HEK293T (cell line): Measurements from ENCODE around the gene IZUMO1.
"Not testable (repeated sequence)": the region's sequence is repeated elsewhere in the genome, so short reads cannot be mapped to it uniquely, and the experiment has no call there.

Experiments
- CTCF ChIA-PET: fragments of 350-600 bp; formaldehyde crosslinking; extraction: SDS; loops from one replicate; lab custom pipeline; 2021; ENCODE audit warnings: antibody characterized with exemption, inconsistent platforms; lab: Yijun Ruan, JAX
- POLR2A ChIA-PET: fragments of 350-600 bp; formaldehyde crosslinking; extraction: SDS; loops from one replicate; lab custom pipeline; 2020; ENCODE audit warnings: antibody characterized with exemption, inconsistent platforms; lab: Yijun Ruan, JAX
- DNase-seq: peaks from one replicate; pipeline ENCODE4 v3.0.0; 2012; ENCODE audit warnings: mixed read lengths; ENCODE audit errors: extremely low spot score
- ARNT ChIP-seq: fragments of 450-650 bp; IDR thresholded peaks from 2 replicates; pipeline ENCODE4 v1.6.1; 2017; ENCODE audit warnings: mild to moderate bottlenecking
- BHLHE40 ChIP-seq: fragments of 450-650 bp; IDR thresholded peaks from 2 replicates; pipeline ENCODE4 v1.6.1; 2016; ENCODE audit warnings: mild to moderate bottlenecking, moderate library complexity, borderline replicate concordance
- CTBP1 ChIP-seq: fragments of 450-650 bp; IDR thresholded peaks from 2 replicates; pipeline ENCODE4 v1.6.1; 2016; ENCODE audit warnings: borderline replicate concordance
- ELF4 ChIP-seq: fragments of 450-650 bp; IDR thresholded peaks from 2 replicates; pipeline ENCODE4 v1.6.1; 2017; ENCODE audit warnings: antibody characterized with exemption
- FOXA1 ChIP-seq: fragments of 450-650 bp; IDR thresholded peaks from 2 replicates; pipeline ENCODE4 v1.6.1; 2016; ENCODE audit warnings: mild to moderate bottlenecking
- FOXK2 ChIP-seq: fragments of 450-650 bp; IDR thresholded peaks from 2 replicates; pipeline ENCODE4 v1.6.1; 2016; ENCODE audit warnings: mild to moderate bottlenecking
- FOXM1 ChIP-seq: fragments of 450-650 bp; IDR thresholded peaks from 2 replicates; pipeline ENCODE4 v1.6.1; 2017; ENCODE audit warnings: mild to moderate bottlenecking, borderline replicate concordance
- HDGF ChIP-seq: fragments of 450-650 bp; IDR thresholded peaks from 2 replicates; pipeline ENCODE4 v1.6.1; 2017; ENCODE audit warnings: antibody characterized with exemption, borderline replicate concordance
- L3MBTL2 ChIP-seq: fragments of 450-650 bp; conservative IDR thresholded peaks from 2 replicates; pipeline ENCODE4 v1.6.1; 2016; ENCODE audit warnings: mild to moderate bottlenecking
- LEF1 ChIP-seq: fragments of 450-650 bp; IDR thresholded peaks from 2 replicates; pipeline ENCODE4 v1.6.1; 2017; ENCODE audit warnings: mild to moderate bottlenecking, borderline replicate concordance
- NFRKB ChIP-seq: fragments of 450-650 bp; IDR thresholded peaks from 2 replicates; pipeline ENCODE4 v1.6.1; 2016; ENCODE audit warnings: mild to moderate bottlenecking, moderate library complexity
- SP1 ChIP-seq: fragments of 450-650 bp; IDR thresholded peaks from 2 replicates; pipeline ENCODE4 v1.6.1; 2017
- SUZ12 ChIP-seq: fragments of 450-650 bp; IDR thresholded peaks from 2 replicates; pipeline ENCODE4 v1.6.1; 2016; ENCODE audit warnings: mild to moderate bottlenecking
- TARDBP ChIP-seq: fragments of 450-650 bp; IDR thresholded peaks from 2 replicates; pipeline ENCODE4 v1.6.1; 2016
- ZNF384 ChIP-seq: fragments of 450-650 bp; IDR thresholded peaks from 2 replicates; pipeline ENCODE4 v1.6.1; 2016
- TF ChIP-seq, protein P1 (sequence below): fragments of 450-650 bp; IDR thresholded peaks from 2 replicates; pipeline ENCODE4 v1.6.1; 2016

The IZUMO1 gene

DNA sequence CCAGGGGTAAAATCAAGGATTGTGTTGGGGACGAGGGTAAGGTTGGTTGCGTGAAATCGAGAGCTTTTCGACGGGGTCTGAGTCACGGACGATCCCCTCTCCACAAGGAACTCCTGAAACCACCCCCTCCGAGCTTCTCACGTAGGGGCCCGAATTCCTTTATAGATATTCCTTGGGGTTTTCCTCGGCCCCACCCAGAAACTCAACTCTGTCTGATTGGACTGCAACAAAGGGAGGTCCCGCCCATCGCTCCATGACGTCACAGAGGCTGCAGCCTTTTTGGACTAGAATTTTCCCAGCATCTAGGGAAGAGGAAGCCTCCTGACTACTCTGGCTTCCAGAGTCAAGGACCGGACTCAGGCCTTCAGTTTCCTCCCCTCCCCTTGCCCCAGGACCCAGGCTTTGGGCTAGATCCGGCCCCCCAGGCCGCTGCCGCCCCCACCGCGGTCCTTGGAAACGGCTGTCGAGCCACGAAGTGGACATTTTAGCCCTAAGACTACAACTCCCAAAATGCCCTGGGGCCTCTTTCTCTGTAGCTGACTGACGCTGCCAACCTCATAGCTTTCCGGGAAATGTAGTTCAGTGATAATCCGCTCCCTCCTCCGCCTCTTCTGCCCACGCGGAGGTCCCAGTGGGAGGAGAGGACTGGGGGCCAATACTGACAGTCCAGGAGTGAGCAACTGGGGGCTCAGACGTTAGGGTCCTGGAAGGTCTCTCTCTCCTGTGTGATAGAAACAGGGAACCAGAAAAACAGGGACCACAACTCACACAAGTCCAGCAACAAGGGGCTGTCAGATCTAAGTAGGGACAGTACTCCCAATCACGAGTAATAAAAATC is at the start of gene IZUMO1:
Gene IZUMO1, minus strand, starts transcription at position 172 of the 838 bp plus-strand sequence. CDS start 1,050 bp downstream, outside the sequence.
- CTCF ChIA-PET, result interaction anchor here (0.6 to 1.0 kb wide), 2 partner anchors 162 to 247 kb away, joined by 3 read pairs; partner anchors contain the start of genes GYS1 and RUVBL2
- DNase-seq, result peak; percentile 84
- POLR2A ChIA-PET, result interaction anchor here (0.6 to 1.7 kb wide), 10 partner anchors 8 to 186 kb away, joined by 3 to 9 read pairs (median 4); partner anchors contain the start of gene CA11
- TF ChIP-seq FOXM1, result peak; percentile 65; the same call in 1 of the 2 replicates
- no peak for TF ChIP-seq BHLHE40
- 0 out of 2 replicates have a peak, but pooled peaks have one; percentile 18 for TF ChIP-seq ELF4
- peak; percentile 66 for TF ChIP-seq L3MBTL2
- peak; percentile 90 for TF ChIP-seq SUZ12
- TF ChIP-seq TARDBP, result no peak

DNA sequence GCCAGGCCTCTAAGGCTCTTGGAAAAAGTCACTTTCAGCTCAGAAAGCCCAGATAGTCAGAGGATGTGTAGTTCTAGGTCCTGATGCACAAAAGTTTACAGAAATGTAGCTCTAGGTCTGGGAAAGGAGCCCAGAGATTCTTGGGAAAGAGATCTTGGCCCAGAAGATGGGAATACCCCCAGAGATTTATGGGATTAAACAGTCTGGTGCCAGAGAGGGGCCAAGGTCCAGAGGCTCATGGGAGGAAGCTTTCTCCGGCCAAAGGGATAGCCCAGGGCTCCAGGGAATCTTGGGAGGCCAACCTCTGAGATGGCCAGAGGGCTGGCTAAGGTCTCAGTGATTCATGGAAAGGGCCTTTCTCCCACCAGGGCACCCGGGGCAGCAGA is 49.0 kb upstream of the IZUMO1 start:
- no peak for DNase-seq
- no peak for TF ChIP-seq L3MBTL2
- no peak for TF ChIP-seq LEF1
- no peak for TF ChIP-seq FOXK2
- no peak for TF ChIP-seq FOXA1
- no peak for TF ChIP-seq ARNT
- TF ChIP-seq FOXM1, result no peak
- no peak for TF ChIP-seq HDGF
- no peak for TF ChIP-seq ZNF384
- TF ChIP-seq, protein P1, sequence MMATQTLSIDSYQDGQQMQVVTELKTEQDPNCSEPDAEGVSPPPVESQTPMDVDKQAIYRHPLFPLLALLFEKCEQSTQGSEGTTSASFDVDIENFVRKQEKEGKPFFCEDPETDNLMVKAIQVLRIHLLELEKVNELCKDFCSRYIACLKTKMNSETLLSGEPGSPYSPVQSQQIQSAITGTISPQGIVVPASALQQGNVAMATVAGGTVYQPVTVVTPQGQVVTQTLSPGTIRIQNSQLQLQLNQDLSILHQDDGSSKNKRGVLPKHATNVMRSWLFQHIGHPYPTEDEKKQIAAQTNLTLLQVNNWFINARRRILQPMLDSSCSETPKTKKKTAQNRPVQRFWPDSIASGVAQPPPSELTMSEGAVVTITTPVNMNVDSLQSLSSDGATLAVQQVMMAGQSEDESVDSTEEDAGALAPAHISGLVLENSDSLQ, result no peak
- no peak for TF ChIP-seq TARDBP
- TF ChIP-seq NFRKB, result no peak
- no peak for TF ChIP-seq BHLHE40
- no peak for TF ChIP-seq SP1
- TF ChIP-seq CTBP1, result no peak
- TF ChIP-seq ELF4, result no peak
- TF ChIP-seq SUZ12, result no peak
- POLR2A ChIA-PET, result interaction anchor here (0.5 to 2.2 kb wide), 9 partner anchors 9 to 181 kb away, joined by 3 to 14 read pairs (median 3); partner anchors contain the start of genes BCAT2, CA11 and FAM83E
- CTCF ChIA-PET, result interaction anchor here (0.5 to 1.6 kb wide), 16 partner anchors 12 to 345 kb away, joined by 3 to 10 read pairs (median 4); partner anchors contain the start of gene BCAT2

DNA sequence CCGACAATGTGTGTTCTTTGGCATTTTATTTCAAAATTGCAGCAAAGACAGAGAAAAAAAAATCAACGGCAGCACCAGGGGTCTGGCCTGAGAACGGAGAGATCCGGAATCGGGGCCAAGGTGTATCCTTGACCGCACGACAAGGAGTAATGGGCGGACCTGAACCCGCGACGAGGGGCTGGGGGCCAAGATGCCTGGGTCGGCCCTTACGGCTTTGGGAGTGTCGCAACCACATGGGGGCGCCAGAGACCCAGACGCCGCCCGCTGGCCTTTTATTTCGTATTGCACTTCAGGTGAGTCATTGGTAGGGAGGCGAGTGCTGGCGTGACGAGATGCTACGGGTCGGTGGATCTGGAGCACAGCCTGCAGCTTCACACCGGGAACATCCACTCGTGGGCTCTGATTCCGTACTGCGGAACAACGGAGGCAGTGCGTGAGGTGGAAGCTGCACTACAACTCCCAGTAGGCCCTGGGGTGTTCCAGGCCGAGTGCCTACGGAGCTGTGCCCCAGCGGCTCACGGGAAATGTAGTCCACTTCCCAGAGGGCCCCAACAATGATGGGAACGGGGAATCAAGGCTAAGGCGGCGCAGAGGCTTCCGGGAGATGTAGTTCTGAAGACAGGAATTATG is 48.5 kb upstream of the IZUMO1 start:
- ChIA-PET POLR2A (interaction anchor here (0.5 to 2.2 kb wide), 10 partner anchors 9 to 180 kb away, joined by 3 to 14 read pairs (median 3); partner anchors contain the start of genes BCAT2, CA11 and FAM83E), CTCF (interaction anchor here (0.5 to 1.6 kb wide), 17 partner anchors 12 to 346 kb away, joined by 3 to 10 read pairs (median 3); partner anchors contain the start of gene BCAT2)
- TF ChIP-seq CTBP1, result no peak
- TF ChIP-seq FOXM1, result no peak
- peak; percentile 84 for TF ChIP-seq L3MBTL2
- peak; percentile 88 for TF ChIP-seq ELF4
- no peak for TF ChIP-seq ARNT
- peak; percentile 99 for TF ChIP-seq SUZ12
- TF ChIP-seq FOXA1, result no peak
- TF ChIP-seq, protein P1, result no peak
- TF ChIP-seq HDGF, result no peak
- TF ChIP-seq TARDBP, result no peak
- no peak for TF ChIP-seq BHLHE40
- DNase-seq, result peak; percentile 92

DNA sequence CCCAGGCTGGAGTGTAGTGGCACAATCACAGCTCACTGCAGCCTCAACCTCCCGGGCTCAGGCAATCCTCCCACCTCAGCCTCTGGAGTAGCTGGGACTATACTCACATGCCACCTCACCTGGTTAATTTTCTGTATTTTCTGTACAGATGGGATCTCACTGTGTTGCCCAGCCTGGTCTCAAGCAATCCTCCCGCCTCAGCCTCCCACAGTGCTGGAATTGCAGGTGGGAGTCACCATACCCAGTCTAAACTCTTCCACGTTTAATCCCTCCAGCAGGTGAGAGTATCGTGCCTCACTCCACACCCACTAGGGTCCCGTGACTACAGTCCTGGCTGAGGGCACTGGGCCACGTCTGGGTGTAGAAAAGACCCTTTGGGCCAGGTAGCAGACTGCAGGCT is 47.6 kb upstream of the IZUMO1 start:
- DNase-seq, result no peak
- POLR2A ChIA-PET, result no interaction called here
- CTCF ChIA-PET, result interaction anchor here (0.7 kb wide), 1 partner anchor 233 kb away, joined by 3 read pairs; no protein-coding TSS in a partner anchor
- TF ChIP-seq HDGF (no peak), FOXM1 (no peak), FOXA1 (no peak)
- TF ChIP-seq, protein P1, result no peak

DNA sequence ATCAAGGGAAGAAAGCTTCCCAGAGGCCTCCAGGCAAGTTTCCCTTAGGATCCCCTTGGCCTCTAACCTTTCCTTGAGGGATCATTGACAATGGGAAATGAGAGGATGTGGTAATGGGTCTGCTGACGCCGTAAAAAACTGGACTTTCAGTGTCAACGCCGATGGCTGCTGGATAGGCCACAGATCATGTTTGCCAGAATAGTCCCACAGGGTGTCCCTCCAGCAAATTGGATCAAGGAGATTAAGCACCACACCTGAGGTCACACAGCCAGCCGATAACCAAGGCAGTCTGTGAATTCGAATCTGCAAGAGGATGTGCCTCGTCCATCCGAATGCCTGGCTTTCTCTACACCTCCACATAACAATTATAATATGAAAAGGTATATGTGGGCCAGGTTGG is 46.6 kb upstream of the IZUMO1 start:
- no peak for DNase-seq
- no peak for TF ChIP-seq BHLHE40
- TF ChIP-seq, protein P1, result no peak
- no peak for TF ChIP-seq NFRKB
- no peak for TF ChIP-seq ARNT
- TF ChIP-seq SP1, result no peak
- TF ChIP-seq ELF4, result no peak
- no peak for TF ChIP-seq FOXM1
- ChIA-PET CTCF (no interaction called here), POLR2A (no interaction called here)

DNA sequence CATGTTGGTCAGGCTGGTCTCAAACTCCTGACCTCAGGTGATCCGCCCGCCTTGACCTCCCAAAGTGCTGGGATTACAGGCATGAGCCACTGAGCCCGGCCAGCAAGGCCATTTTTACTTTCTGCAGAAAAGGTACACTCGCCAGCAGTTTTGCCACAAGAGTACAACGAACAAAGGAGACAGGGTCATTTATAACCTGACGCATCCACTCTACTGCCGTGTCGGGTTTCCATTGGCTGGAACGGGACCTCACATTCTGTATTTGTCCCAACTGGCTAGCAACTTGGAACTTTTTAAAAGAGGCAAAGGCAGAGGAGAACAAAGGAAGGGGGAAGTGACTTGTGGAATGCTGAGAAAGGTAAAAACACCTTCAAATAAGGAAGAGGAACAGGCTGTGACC is 40.6 kb upstream of the IZUMO1 start:
- POLR2A ChIA-PET, DNase-seq: not testable (repeated sequence)
- CTCF ChIA-PET, result interaction anchor here (0.6 to 2.0 kb wide), 6 partner anchors 16 to 232 kb away, joined by 3 to 24 read pairs (median 4); no protein-coding TSS in a partner anchor

DNA sequence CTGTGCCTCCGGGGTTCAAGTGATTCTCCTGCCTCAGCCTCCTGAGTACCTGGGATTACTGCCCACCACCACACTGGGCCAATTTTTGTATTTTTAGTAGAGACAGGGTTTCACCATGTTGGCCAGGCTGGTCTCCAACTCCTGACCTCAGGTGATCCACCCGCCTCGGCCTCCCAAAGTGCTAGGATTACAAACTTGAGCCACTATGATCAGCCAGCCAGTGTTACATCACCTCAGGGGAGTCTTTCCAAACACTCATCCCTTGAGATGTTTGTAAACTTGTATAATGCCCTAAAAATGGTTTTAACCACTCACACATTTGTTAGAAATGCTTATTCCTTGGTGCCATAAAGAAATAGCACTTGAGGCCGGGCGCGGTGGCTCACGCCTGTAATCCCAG is 39.7 kb upstream of the IZUMO1 start:
- POLR2A ChIA-PET, CTCF ChIA-PET, DNase-seq: not testable (repeated sequence)
